Peyer's patch (tissue), 4 donors: ENCODE data around the gene MUC2.

Source experiments
- CTCF ChIP-seq, 6 experiments: fragments of 450-650 bp in 4 of 6; fragments of 200-600 bp in 2 of 6; sonication (generic) in 1 of 6; IDR thresholded peaks; one replicate each; pipeline ENCODE4 v1.5.1; 2017 to 2019; ENCODE audit warnings: antibody characterized with exemption in 6 of 6, mild to moderate bottlenecking in 3 of 6, moderate library complexity in 1 of 6
- POLR2A ChIP-seq, 2 donors: fragments of 450-650 bp; IDR thresholded peaks; one replicate each; pipeline ENCODE4 v1.5.1; 2017; ENCODE audit warnings: antibody characterized with exemption in 2 of 2, mild to moderate bottlenecking in 2 of 2, moderate library complexity in 2 of 2

DNA sequence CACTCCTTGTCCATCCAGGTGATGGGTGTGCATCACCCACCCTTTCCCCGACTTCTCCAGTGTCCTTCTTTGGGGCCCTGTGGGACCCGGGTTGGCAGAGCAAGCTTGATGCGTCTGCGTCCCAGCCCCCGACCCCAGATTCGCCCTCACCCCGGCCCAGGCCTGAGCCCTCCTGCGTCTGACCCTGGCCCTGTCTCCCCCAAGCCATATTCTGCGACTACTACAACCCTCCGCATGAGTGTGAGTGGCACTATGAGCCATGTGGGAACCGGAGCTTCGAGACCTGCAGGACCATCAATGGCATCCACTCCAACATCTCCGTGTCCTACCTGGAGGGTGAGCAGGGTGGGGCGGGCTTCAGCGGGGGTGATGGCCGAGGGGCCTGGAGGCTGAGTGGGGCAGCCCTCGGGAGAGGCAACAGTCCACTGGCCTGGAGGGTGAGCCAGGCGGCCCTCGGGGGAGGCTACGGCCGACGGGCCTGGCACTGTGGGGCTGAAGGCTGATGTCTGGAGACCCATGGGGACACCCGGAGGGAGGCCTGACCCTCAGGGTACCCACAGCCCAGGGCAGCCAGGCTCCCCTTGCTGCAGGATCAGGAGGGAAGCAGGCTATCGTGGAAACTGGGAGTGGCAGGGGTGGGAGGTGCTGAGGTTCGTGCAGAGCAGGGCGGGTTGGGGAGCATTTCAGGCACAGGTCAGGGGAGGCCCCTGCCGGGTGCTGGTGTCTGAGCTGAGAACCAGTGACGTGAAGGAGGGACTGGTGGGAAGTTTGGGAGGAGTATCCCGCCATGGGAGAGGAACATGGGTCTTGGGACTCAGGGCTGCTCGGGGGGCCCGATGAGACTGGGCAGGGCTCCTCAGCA, 15.3 kb downstream of the MUC2 start:
- no peak for TF ChIP-seq CTCF (IDR thresholded peaks at IDR 0.05)
- TF ChIP-seq POLR2A (IDR thresholded peaks at IDR 0.05), result no peak
